SK-N-SH (cell line): ENCODE measurements around the gene MTG1. TPM values are rescaled to one million over a fixed set of nuclear protein-coding genes. Genes with fewer than 3 reads are reported as not detected.

ENCODE experiments used
- CTCF ChIA-PET: fragments of 300-600, 350-600 bp; formaldehyde crosslinking; extraction: SDS; loops from one replicate; lab custom pipeline; 2021; lab: Yijun Ruan, JAX
- POLR2A ChIA-PET: fragments of 350-600 bp; sonication (Branson Sonifier 250); formaldehyde crosslinking; extraction: SDS; loops from one replicate; lab custom pipeline; 2020; ENCODE audit warnings: antibody characterized with exemption, inconsistent platforms; lab: Yijun Ruan, JAX
- DNase-seq: peaks from one replicate; pipeline ENCODE4 v3.0.0; 2012
- H2AFZ ChIP-seq: fragments of 200-600 bp; sonication (generic); 2 replicates; pipeline ENCODE4 v1.8.1; 2016; ENCODE audit warnings: antibody characterized with exemption, mild to moderate bottlenecking, low read depth
- H3F3A ChIP-seq: fragments of 200-600 bp; sonication (generic); replicated peaks from 2 replicates; pipeline ENCODE3; 2016; ENCODE audit warnings: antibody characterized with exemption, mild to moderate bottlenecking; ENCODE audit not compliant: insufficient read depth
- H3K27ac ChIP-seq, 2 experiments: fragments of 200-500 bp in 1 of 2; fragments of 200-600 bp in 1 of 2; sonication (Bioruptor generic) in 1 of 2; sonication (generic), shearing (Covaris generic) in 1 of 2; 2 replicates each; pipeline versions ENCODE4 v1.5.1 to v1.6.1; 2014 to 2016; ENCODE audit warnings: low read depth in 2 of 2, inconsistent platforms in 1 of 2, low read length in 1 of 2, mild to moderate bottlenecking in 1 of 2, mixed read lengths in 1 of 2
- H3K27me3 ChIP-seq: fragments of 200-600 bp; sonication (generic), shearing (Covaris generic); 2 replicates; pipeline ENCODE4 v1.6.1; 2016; ENCODE audit warnings: mixed run types; ENCODE audit not compliant: insufficient read depth
- H3K36me3 ChIP-seq, 2 experiments: fragments of 200-500 bp in 1 of 2; fragments of 200-600 bp in 1 of 2; sonication (Bioruptor generic) in 1 of 2; sonication (generic) in 1 of 2; replicated peaks in 1 of 2; 2 replicates each; pipeline versions ENCODE3 to v1.5.1; 2014 to 2016; ENCODE audit warnings: low read length in 1 of 2, mild to moderate bottlenecking in 1 of 2; ENCODE audit not compliant: insufficient read depth in 2 of 2, control insufficient read depth in 1 of 2
- H3K4me1 ChIP-seq, 2 experiments: fragments of 200-500 bp in 1 of 2; fragments of 200-600 bp in 1 of 2; sonication (Bioruptor generic) in 1 of 2; sonication (generic), shearing (Covaris generic) in 1 of 2; 2 replicates each; pipeline versions ENCODE4 v1.5.1 to v1.6.1; 2014 to 2016; ENCODE audit warnings: low read depth in 1 of 2, low read length in 1 of 2, mixed run types in 1 of 2; ENCODE audit not compliant: insufficient read depth in 2 of 2, control insufficient read depth in 1 of 2
- H3K4me2 ChIP-seq: fragments of 200-600 bp; sonication (generic), shearing (Covaris generic); 2 replicates; pipeline ENCODE4 v1.6.1; 2017; ENCODE audit warnings: mixed run types
- H3K4me3 ChIP-seq, 2 experiments: fragments of 200-500 bp in 1 of 2; fragments of 200-600 bp in 1 of 2; sonication (Bioruptor generic) in 1 of 2; sonication (generic), shearing (Covaris generic) in 1 of 2; 2 replicates each; pipeline versions ENCODE4 v1.5.1 to v1.8.1; 2014 to 2016; ENCODE audit warnings: low read depth in 2 of 2, inconsistent platforms in 1 of 2, low read length in 1 of 2, mild to moderate bottlenecking in 1 of 2, mixed read lengths in 1 of 2, moderate library complexity in 1 of 2
- H3K79me2 ChIP-seq: fragments of 200-600 bp; sonication (generic); 2 replicates; pipeline ENCODE4 v1.8.1; 2017; ENCODE audit warnings: mild to moderate bottlenecking; ENCODE audit not compliant: insufficient read depth
- H3K9ac ChIP-seq: fragments of 200-600 bp; sonication (generic); 2 replicates; pipeline ENCODE4 v1.6.1; 2017; ENCODE audit warnings: mixed run types
- H3K9me2 ChIP-seq: fragments of 200-600 bp; sonication (generic); 2 replicates; pipeline ENCODE4 v1.6.1; 2017; ENCODE audit warnings: mixed run types
- H3K9me3 ChIP-seq: fragments of 200-600 bp; sonication (generic); 2 replicates; pipeline ENCODE4 v1.6.1; 2017; ENCODE audit warnings: mixed run types, mild to moderate bottlenecking, moderate library complexity
- H4K20me1 ChIP-seq: fragments of 200-600 bp; sonication (generic); 2 replicates; pipeline ENCODE4 v1.6.1; 2017; ENCODE audit warnings: mild to moderate bottlenecking, mixed run types; ENCODE audit not compliant: insufficient read depth
- CTCF ChIP-seq: fragments of 200-600 bp; sonication (generic); IDR thresholded peaks from 2 replicates; pipeline ENCODE4 v1.6.1; 2017; ENCODE audit warnings: antibody characterized with exemption, mild to moderate bottlenecking, moderate library complexity
- ELF1 ChIP-seq: IDR thresholded peaks from 2 replicates; pipeline ENCODE4 v1.4.0; 2012
- EZH2phosphoT487 ChIP-seq: fragments of 200-600 bp; sonication (generic); IDR thresholded peaks from 2 replicates; pipeline ENCODE4 v1.6.1; 2017; ENCODE audit warnings: low read depth, mixed run types, mild to moderate bottlenecking, antibody characterized with exemption, moderate library complexity, borderline replicate concordance
- FOSL2 ChIP-seq: IDR thresholded peaks from 2 replicates; pipeline ENCODE4 v1.4.0; 2012; ENCODE audit warnings: low read depth, mild to moderate bottlenecking, moderate library complexity, borderline replicate concordance
- FOXJ3 ChIP-seq: sonication (generic); formaldehyde crosslinking; IDR thresholded peaks from 2 replicates; pipeline ENCODE4 v1.5.1; 2020; ENCODE audit warnings: mild to moderate bottlenecking, missing genetic modification reagents
- FOXM1 ChIP-seq: IDR thresholded peaks from 2 replicates; pipeline ENCODE4 v1.4.0; 2012; ENCODE audit warnings: low read depth, mild to moderate bottlenecking
- GABPA ChIP-seq: IDR thresholded peaks from 2 replicates; pipeline ENCODE4 v1.4.0; 2012; ENCODE audit warnings: low read depth, mild to moderate bottlenecking
- MAX ChIP-seq: IDR thresholded peaks from 2 replicates; pipeline ENCODE4 v1.4.0; 2012; ENCODE audit warnings: low read depth
- NFIC ChIP-seq: IDR thresholded peaks from 2 replicates; pipeline ENCODE4 v1.4.0; 2012; ENCODE audit warnings: borderline replicate concordance
- POLR2AphosphoS5 ChIP-seq: IDR thresholded peaks from 2 replicates; pipeline ENCODE4 v1.6.1; 2012; ENCODE audit warnings: low read depth, low read length
- RAD21 ChIP-seq: IDR thresholded peaks from 2 replicates; pipeline ENCODE4 v1.6.1; 2012; ENCODE audit warnings: mild to moderate bottlenecking, low read length
- RCOR1 ChIP-seq: fragments of 150-350 bp; IDR thresholded peaks from 2 replicates; pipeline ENCODE4 v1.6.1; 2017; ENCODE audit warnings: antibody characterized with exemption, low read length
- RXRA ChIP-seq: IDR thresholded peaks from 2 replicates; pipeline ENCODE4 v1.4.0; 2012; ENCODE audit warnings: low read depth, mild to moderate bottlenecking, borderline replicate concordance
- SIN3A ChIP-seq: IDR thresholded peaks from 2 replicates; pipeline ENCODE4 v1.6.1; 2012; ENCODE audit warnings: low read depth, mild to moderate bottlenecking, low read length, moderate library complexity, borderline replicate concordance
- SMC3 ChIP-seq: IDR thresholded peaks from 2 replicates; pipeline ENCODE4 v1.6.1; 2012; ENCODE audit warnings: low read depth, low read length, improper control_type of control experiment
- TAF1 ChIP-seq: IDR thresholded peaks from 2 replicates; pipeline ENCODE4 v1.6.1; 2012; ENCODE audit warnings: low read depth, mild to moderate bottlenecking, low read length, moderate library complexity, borderline replicate concordance
- TCF12 ChIP-seq: IDR thresholded peaks from 2 replicates; pipeline ENCODE4 v1.4.0; 2012
- USF1 ChIP-seq: IDR thresholded peaks from 2 replicates; pipeline ENCODE4 v1.4.0; 2012; ENCODE audit warnings: low read depth, borderline replicate concordance
- YY1 ChIP-seq: IDR thresholded peaks from 2 replicates; pipeline ENCODE4 v1.4.0; 2012; ENCODE audit warnings: low read depth, mild to moderate bottlenecking
- WGBS: methylation state at CpG from one replicate; pipeline ENCODE4 v1.1.6; 2017; ENCODE audit warnings: low lambda C conversion rate; 5-methylcytosine and 5-hydroxymethylcytosine counted together
- polyA plus RNA-seq, 3 experiments: library from polyadenylated mRNA; depleted of rRNA; stranded (reverse); fragments of >200 nt; gene quantifications; 2 replicates each; pipeline ENCODE4 v1.2.3, GENCODE V29; 2012

Gene MTG1
- polyA plus RNA-seq, 1 of the 3 experiments (the other 2 are of a cell fraction) = 86.4 TPM

- H3K4me1 ChIP-seq = peaks cover 0 to 36% of the 10 kb centered on the region in 2 experiments; a peak in 1 of 4 replicates
- POLR2A ChIA-PET = no interaction called here
- H3K9me3 ChIP-seq = no peaks in the 10 kb centered on the region
- no peak overlapping the region for H2AFZ ChIP-seq
- 100% methylated on average over 1 of the region's 3 CpGs for WGBS
- no peak overlapping the region for H3K4me2 ChIP-seq
- H3K79me2 ChIP-seq = no peaks in the 10 kb centered on the region
- no peaks in the 10 kb centered on the region for H4K20me1 ChIP-seq
- H3K36me3 ChIP-seq = peaks cover 0 to 3% of the 10 kb centered on the region in 2 experiments
- no peak for DNase-seq
- no peaks in the 10 kb centered on the region for H3K27me3 ChIP-seq
- CTCF ChIA-PET = interaction anchor here (0.9 to 9.1 kb wide), 2 partner anchors 9 to 27 kb away, joined by 4 to 73 read pairs; partner anchors contain the start of gene PRAP1
- H3K4me3 ChIP-seq = no peak overlapping the region
- no peaks in the 10 kb centered on the region for H3F3A ChIP-seq
- H3K9ac ChIP-seq = no peak overlapping the region
- no peaks in the 10 kb centered on the region for H3K9me2 ChIP-seq
- TF ChIP-seq FOSL2 = no peak
- no peak for TF ChIP-seq RCOR1
- TF ChIP-seq MAX = no peak
- no peak for TF ChIP-seq GABPA
- TF ChIP-seq TAF1 = no peak
- TF ChIP-seq TCF12 = no peak
- no peak for TF ChIP-seq NFIC
- no peak overlapping the region for H3K27ac ChIP-seq
Measured at GRCh38 chr10:133355991-133356390, 38.0 kb upstream of the MTG1 start.

GRCh38 chr10:133356549-133357284 is 37.2 kb upstream of the MTG1 start:
- WGBS = 63% methylated on average over 14 of the region's 27 CpGs

More at GRCh38 chr10:133356549-133357284, 37.2 kb upstream of the MTG1 start:
- Histone ChIP-seq H3K4me2 (peak overlapping the region; percentile 76), H3F3A (no peaks in the 10 kb centered on the region), H2AFZ (peak overlapping the region; percentile 63; the same call in 1 of the 2 replicates), H3K4me3 (peak overlapping the region; percentile 58 to 59), H3K4me1 (peaks cover 0 to 36% of the 10 kb centered on the region in 2 experiments; a peak in 1 of 4 replicates)
- CTCF ChIA-PET = interaction anchor here (1.2 to 9.1 kb wide), 2 partner anchors 20 to 28 kb away, joined by 3 to 73 read pairs; partner anchors contain the start of gene CALY
- DNase-seq = no peak
- TF ChIP-seq CTCF (no peak), RAD21 (no peak), USF1 (no peak), FOXJ3 (CRISPR knock-in tag) (no peak), TCF12 (no peak), YY1 (no peak), ELF1 (no peak), SIN3A (no peak), FOXM1 (no peak), EZH2phosphoT487 (no peak), RXRA (no peak), POLR2AphosphoS5 (no peak), SMC3 (no peak)
- TF ChIP-seq, all 33 proteins: peak for 0
- POLR2A ChIA-PET = interaction anchor here (1.0 kb wide), 1 partner anchor 34 kb away, joined by 3 read pairs; no protein-coding TSS in a partner anchor
- H3K27ac ChIP-seq = no peak overlapping the region; a peak in 1 of 4 replicates
- peaks cover under 1 to 3% of the 10 kb centered on the region in 2 experiments for H3K36me3 ChIP-seq
- H3K9ac ChIP-seq = peak overlapping the region; percentile 63
- H3K27me3 ChIP-seq = no peaks in the 10 kb centered on the region
- H3K9me2 ChIP-seq = no peaks in the 10 kb centered on the region
- H4K20me1 ChIP-seq = no peaks in the 10 kb centered on the region
- no peaks in the 10 kb centered on the region for H3K79me2 ChIP-seq
- H3K9me3 ChIP-seq = no peaks in the 10 kb centered on the region
